ENCODE data around the gene MAP2.

Gene MAP2, protein sequence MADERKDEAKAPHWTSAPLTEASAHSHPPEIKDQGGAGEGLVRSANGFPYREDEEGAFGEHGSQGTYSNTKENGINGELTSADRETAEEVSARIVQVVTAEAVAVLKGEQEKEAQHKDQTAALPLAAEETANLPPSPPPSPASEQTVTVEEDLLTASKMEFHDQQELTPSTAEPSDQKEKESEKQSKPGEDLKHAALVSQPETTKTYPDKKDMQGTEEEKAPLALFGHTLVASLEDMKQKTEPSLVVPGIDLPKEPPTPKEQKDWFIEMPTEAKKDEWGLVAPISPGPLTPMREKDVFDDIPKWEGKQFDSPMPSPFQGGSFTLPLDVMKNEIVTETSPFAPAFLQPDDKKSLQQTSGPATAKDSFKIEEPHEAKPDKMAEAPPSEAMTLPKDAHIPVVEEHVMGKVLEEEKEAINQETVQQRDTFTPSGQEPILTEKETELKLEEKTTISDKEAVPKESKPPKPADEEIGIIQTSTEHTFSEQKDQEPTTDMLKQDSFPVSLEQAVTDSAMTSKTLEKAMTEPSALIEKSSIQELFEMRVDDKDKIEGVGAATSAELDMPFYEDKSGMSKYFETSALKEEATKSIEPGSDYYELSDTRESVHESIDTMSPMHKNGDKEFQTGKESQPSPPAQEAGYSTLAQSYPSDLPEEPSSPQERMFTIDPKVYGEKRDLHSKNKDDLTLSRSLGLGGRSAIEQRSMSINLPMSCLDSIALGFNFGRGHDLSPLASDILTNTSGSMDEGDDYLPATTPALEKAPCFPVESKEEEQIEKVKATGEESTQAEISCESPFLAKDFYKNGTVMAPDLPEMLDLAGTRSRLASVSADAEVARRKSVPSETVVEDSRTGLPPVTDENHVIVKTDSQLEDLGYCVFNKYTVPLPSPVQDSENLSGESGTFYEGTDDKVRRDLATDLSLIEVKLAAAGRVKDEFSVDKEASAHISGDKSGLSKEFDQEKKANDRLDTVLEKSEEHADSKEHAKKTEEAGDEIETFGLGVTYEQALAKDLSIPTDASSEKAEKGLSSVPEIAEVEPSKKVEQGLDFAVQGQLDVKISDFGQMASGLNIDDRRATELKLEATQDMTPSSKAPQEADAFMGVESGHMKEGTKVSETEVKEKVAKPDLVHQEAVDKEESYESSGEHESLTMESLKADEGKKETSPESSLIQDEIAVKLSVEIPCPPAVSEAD (N-terminal part only)

DNA sequence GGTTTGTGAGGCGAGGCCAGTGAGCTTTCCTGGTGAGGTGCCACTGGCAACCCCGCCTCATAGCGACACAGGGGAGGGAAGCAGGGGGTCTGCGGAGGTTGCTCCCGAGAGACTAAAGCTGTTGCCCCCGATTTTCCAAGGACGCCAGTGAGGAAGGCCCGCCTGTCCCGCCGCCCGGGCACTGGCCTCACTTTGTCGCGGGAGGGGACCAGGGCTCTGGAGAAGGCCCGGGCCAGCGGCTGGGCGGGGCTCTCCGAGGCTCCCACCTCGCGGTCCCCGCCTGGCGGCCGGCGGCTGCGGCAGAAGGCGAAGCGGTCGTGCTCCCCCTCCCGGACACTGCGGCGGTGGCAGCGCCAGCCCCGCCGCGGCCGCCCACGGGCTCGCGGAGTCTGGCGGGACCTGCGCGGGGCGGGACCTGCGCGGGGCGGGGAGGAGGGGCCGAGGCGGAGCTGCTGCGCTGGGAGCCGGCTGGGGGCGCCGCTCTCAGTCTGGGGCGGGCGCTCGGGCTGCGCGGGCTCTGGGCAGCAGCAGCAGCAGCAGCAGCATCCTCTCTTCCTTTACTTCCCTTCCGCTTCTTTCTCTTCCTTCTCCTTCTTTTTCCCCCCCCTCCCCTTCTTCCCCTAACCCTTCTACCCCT lies at the start of gene MAP2:
MAP2 (plus strand) TSS at position 486 of the 637 bp plus-strand sequence. CDS start 229,124 bp downstream, outside the sequence.
- DNase-seq = peak; percentile 78

DNA sequence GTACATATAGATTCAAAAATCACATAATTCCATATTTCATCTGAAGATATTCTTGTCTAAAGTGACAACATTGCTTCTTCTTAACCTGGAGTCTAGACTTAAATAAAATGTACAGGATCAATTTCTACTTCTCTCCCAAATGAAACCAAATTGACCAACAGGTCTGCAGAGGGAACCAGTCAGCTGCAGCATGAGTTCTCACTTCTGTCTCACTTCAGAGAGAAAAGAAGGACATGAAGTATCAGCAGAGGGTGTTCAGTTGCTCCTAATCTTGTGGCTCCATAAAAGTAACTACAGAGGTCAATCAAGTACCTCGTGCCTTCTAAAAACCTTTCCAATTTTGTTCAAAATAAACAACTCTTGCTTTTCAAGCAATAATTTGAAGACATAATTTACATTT lies 47.2 kb upstream of the MAP2 start:
- no peak for DNase-seq

DNA sequence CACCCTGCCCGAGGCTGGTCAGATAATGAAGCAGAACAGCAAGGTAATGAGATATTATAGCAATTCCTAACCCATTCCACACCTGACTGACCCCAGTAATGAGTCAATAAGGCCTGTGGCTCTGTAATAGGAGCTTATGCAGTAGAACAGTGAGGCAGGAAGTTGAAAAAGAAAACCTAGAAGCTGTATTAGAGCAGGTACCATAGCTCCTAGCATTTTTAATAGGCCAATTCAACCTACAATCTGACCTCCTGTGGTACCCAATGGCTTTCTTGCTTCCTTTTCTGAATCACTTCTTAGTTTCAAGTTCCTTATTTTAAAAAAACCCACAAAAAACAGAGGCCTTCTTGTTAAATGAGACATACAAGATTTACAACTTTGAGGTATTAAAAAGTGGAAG lies 43.6 kb upstream of the MAP2 start:
- DNase-seq = peak; percentile 6

DNA sequence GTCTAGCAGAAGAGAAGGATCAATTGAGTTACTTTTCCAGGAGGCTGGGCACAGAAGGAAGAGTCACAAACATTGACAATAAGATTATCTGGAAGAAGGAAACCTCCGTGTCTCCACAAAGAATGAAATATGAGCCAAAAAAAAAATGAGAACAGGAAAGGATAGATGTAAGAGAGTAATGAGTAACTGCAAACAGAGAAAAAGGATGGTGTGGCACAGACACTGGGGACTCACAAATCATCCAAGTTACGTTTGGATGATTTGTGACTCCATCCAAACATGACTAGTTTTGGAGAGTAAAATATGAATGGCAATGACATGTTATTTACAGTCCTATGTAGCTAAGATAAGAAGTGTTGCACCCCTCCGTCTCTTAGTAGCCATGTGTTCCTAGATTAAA lies 42.8 kb upstream of the MAP2 start:
- no peak for DNase-seq

DNA sequence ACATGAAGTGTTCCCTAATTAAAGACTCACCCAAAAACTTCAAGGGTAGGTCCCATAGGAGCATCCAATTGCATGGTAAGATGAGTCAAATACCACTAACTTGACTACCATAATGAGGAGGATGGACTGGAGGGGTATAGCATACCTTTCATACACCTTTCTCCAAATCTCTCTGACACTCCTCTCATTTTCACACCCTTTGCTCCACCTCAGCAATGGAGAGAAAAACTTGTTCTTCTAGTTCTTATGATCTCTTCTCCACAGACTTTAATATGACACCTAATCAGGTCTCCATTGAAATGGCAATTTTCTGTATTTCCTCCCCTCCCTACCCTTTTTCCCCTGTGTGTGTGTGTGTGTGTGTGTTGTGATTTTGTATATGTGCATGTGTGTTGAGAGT lies 41.1 kb upstream of the MAP2 start:
- no peak for DNase-seq

DNA sequence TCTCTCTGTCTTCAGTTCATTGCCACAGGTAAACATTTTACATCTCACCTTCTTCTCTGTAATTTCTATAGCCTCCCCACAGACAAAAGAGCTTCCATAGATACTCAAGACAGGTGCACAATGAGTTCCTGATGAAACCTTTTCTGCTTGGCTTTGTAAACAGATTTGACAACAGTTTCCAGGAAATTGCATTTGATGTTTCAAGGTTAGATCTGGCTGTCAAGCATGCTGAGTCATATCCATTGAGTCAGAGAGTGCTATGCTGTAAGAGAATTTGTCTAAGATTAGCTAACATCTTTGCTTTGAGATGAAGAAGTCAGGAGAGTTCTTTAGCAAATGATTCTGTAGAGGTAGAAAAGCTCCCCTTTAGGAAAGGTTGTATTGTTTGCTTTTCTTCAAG lies 40.6 kb upstream of the MAP2 start:
- no peak for DNase-seq

DNA sequence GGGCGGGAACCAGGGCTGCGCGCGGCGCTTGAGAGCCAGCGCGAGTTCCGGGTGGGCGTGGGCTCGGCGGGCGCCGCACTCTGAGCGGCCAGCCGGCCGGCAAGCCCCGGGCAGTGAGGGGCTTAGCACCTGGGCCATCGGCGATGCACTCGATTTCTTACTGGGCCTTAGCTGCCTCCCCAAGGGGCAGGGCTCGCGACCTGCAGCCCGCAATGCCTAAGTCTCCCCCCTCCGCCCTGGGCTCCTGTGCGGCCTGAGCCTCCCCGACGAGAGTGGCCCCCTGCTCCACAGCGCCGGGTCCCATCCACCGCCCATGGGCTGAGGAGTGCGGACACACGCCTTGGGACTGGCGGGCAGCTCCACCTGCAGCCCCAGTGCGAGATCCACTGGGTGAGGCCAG lies 36.5 kb upstream of the MAP2 start:
- no peak for DNase-seq

DNA sequence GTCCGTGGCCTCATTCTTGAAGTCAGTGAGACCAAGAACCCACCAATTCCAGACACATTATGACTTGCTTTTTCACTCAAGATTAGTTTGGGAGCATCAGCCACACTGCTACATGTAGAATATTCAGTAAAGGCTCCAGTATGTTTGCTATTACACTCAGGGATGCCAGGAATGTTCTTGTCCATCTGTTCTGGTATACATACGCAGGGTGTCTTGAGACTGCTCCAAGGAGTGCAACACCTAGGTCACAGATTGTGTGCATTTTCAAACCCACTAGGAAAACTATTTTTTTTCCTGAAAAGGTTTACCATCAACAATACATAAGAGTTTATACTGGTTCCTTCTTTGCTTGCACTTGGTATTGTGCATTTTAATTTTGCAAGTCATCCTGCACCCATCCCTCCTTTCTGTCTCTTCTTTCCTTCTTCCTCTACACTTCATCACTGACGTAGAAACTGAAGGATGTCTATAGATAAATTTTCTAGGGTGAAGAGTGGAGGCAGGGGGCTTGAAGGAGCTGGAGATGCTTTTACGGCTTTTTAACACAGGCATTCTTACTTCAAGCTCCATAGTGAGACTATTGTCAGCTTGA lies 35.3 kb upstream of the MAP2 start:
- no peak for DNase-seq

DNA sequence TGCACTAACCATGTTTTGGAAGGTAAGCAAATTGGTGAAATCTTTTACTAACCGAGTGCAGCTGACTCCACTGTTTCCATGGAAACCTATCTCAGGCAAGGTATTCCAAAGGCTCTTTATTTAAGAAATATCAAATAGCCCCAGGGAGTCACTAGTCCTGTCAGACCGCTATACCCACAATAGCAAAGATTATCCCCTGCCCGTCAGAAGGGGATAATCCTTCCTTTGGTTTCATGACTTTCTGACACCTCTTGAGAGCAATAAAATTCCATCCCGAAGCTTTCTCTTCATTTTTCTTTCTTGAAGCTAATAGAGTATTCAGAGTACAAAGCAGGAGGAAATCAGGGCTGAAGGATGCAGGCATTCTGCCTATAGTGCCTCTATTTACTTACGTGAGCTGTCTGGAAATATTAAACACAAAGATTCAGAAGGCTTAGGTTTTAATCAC lies 34.7 kb upstream of the MAP2 start:
- DNase-seq = no peak

DNA sequence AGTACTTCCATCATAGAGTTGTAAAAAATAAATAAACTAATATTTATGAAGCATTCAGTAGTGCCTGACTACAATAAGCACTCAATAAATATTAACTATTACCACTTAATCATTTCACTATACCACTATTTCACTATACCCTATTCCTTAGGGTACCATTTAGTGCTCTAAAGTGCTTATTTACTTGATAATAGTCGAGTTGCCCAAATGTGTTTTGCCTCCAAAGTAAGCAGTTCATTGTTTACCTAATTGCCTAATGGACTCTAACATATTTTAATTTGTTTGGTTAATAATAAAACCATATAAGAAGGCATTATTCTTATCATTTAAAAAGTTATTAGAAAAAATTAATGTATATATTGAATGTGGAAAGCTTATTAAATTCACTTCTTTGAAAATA lies 33.0 kb upstream of the MAP2 start:
- no peak for DNase-seq

DNA sequence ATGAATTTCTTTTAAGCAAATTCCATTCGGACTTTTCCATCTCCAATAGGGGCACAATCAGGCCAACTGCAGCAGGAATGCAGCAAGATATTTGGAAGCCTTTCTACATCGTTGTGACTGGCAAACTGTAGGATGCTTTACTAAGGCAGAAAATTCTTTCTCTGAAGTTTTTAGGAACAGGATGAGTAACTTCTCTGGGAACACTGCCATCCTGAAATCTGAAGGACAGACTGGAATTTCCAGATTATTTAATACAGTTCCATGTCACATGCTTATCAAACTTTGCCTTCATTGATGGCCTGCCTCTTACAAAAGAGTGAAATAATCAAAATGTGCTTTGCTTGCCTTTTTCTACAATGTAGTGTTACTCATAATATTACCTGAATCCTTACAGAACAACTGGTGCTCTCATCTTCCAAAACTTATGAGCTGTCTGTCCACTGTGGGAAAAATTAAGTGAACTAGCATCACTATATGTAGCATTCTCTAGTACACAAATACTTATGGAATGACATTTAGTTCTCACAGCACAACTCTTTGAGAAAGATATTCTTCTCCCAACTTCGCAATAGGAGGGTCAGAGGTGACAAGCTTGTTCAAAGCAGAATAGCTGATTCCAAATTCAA lies 32.0 kb upstream of the MAP2 start:
- no peak for DNase-seq

DNA sequence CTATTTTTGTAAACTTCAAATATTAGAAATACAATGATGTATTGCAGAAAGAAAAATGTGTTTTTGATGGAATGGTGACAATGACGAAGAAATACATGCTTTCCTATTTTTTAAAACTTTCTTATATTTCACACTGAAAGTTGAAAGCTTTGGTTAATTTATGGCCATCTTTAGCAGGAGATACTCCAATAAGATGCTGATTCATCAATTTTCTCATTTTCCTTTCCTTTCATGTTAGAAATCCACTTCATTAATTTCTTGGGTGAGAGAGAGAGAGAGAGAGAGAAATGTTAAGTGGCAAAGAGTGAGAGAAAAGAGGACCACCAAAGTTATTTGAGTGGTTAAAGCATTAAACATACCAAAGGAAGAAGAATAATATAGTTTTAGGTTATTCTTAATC lies 28.6 kb upstream of the MAP2 start:
- DNase-seq = no peak

DNA sequence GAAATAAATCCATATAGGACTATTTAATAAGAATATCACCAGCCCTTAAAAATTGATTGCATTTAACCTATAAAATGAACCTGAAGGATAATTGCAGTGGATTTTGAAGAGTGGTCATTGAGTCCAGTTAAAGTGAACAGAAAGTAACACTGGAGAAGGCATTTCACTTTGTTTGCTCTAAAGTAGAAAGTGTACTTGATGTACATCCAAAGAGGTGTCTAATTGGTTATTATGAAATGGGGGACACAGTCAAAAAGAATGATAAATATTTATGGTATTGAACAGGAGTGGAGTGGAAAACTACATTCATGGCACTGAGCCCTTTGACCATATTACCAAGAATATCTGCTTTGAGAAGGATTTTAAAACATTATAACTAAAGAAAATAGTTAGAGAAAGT lies 28.2 kb upstream of the MAP2 start:
- DNase-seq = no peak

DNA sequence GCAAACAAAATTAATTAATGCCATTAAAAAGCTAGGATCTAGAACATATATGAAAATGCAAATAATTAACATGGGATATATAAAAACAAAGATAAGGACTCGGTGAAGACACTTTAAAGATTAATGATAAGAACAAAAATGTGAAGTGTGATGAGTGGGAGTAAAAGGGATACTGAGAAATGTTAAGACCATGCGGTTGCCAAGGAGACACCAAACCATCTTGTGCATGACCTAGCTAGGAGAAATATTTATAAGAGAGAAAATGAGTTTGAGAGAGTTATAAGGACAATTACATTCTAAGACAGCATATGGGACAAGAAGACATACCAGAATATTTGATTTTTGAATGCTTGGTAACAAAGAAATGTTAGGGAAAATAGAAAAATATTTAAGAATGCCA lies 25.4 kb upstream of the MAP2 start:
- no peak for DNase-seq

DNA sequence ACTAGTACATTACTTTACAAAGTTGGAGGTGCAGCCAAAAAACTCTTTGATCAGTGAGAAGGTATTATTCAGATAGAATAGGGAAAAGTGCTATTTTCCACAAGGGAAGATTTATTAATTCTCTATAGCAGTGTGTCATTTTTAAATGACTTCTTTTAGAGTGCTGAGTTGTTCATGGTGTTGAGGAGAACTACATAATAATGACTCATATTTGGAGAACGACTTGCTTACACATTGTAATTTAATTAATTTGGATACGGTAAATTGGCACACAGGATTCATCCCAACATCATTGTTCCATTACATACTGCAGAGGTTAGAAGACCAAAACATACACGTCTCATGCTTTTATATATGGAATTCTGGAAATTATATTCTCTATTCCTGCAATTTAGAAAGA lies 22.1 kb upstream of the MAP2 start:
- no peak for DNase-seq

DNA sequence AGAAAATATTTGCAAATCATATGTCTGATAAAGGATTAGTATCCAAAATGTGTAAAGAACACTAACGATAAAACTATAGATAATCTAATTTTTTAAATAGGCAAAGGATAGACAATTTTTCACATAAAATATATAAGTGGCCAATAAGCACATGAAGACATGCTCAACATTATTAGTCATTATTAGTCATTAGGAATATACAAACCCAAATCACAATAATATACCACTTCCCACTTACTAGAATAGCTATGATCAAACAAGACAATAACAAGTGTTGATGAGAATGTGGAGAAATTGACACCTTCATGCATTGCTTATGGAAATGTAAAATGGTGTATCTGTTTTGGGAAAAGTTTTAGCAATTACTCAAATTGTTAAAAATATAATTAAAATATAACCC lies 12.6 kb upstream of the MAP2 start:
- no peak for DNase-seq

DNA sequence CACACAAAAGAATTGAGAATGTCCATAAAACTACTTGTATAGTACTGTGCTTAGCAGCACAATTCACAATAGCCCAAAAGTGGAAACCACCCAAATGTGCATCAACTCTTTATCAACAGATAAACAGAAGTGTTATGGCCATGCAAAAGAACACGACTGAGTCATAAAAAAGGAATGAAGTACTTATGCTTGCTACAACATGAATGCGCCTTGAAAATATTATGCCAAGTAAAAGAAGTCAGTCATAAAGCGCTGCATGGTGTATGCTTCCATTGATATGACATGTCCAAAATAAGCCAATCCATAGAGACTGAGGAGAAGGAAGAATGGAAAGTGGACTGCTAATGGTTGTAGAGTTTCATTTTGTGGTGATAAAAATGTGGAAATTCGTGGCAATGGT lies 12.1 kb upstream of the MAP2 start:
- no peak for DNase-seq

DNA sequence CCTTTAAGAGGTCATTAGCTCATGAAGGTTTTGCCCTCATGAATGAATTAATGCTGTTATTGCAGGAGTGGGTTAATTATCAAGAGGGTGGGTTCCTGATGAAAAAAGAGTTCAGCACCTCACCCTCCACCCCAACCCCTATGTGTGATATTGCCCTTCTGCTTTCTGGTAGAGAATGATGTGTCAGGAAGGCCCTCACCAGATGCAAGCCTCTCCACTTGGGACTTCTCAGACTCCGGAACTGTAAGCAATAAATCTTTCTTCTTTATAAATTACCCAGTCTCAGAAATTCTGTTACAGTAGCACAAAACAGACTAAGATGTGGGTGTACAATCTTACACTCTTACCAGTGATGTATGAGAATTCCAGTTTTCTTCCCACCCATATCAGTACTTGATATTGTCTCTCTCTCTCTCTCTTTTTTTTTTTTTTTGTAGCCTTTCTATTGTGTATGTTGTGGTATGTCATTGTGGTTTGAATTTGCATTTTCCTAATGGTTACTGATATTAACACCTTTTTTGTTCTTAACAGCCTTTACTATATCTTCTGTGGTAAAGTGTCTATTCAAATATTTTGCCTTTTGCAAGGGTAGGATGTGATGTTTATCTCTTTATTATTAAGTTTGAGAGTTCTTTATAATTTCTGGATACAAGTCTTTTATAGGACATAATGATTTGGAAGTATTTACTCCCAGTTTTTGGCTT lies 10.4 kb upstream of the MAP2 start:
- DNase-seq = no peak

DNA sequence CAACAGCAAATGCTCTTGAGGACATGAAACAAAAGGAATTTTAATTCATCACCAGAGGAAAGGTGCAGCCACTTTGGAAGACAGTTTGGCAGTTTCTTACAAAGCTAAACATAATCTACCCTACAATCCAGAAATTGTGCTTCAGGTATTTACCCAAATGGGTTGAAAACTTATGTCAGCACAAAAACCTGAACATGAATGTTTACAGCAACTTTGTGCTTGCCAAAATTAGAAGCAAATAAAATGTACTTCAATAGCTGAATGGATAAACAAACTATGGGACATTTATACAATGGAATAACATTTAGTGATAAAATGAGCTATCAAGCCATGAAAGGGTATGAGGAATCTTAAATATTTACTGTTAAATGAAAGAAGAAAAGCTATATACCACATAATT lies 6.9 kb upstream of the MAP2 start:
- no peak for DNase-seq

DNA sequence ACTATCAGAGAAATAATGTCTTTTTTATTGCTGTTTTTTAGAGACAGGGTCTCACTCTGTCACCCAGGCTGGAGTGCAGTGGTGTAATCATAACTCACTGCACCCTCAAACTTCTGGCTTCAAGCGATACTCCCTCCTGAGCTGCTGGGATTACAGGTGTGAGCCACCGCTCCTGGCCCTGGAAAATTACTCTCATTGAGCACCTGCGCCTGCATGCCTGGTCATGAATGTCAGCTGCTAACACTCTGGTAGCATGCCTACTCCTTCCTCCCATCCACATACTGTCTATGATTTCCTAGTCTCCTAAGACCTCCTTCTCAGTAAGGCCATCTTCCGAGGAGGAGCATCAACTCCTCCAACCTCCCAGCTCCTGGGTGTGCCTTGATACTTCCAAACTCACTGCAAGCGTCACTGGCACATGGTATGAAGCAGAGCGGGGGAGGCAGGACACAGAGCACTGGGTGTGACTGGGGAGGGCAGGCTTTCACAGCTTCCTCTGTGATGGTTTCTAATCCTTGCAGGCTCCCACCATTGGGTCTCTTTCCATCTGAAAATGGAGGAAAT lies 1.6 kb upstream of the MAP2 start:
- no peak for DNase-seq

DNA sequence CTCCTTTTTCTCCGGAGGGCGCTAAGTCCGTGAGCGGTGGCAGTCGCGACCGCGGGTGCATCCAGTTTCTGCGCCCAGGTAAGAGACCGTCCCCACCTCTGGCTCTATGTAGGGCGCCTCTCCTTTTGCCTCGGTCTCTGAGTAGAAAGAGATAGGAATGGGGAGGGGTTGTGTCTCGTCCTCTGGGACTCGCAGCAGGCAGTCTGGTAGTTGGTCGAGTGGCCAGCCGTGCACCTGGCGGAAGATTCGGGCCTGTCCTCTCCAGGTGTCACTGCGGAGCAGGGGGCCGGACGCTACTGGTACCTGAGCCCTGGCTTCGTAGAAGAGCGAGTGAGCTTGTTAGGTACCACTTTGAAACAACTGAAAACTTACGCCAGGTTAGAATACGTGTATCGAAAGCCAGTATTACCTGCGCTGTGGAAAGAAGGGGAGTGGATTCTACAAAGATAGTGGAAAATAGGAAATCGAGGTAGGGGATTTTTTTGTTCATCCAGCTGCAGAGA lies 403 bp downstream of the MAP2 start:
- DNase-seq = peak; percentile 56

Measured in NCI-H1092 treated with DMSO at 0.1 percent for 48 hours (cell line).